Sigmoid colon (tissue), 7 donors: ENCODE results near the gene SLX4. TPM values are rescaled to one million over a fixed set of nuclear protein-coding genes. Genes with fewer than 3 reads are reported as not detected.

Source experiments
- DNase-seq: peaks from one replicate; pipeline ENCODE4 v3.0.0-alpha.2; 2019
- H3K27ac ChIP-seq, 4 donors: fragments of 200-600 bp; sonication (generic); one replicate each; pipeline ENCODE4 v1.5.1; 2016 to 2019; ENCODE audit warnings: mild to moderate bottlenecking in 1 of 4
- H3K27me3 ChIP-seq, 3 donors: fragments of 200-600 bp; sonication (generic); one replicate each; pipeline ENCODE4 v1.5.1; 2019; ENCODE audit warnings: mild to moderate bottlenecking in 1 of 3
- H3K36me3 ChIP-seq, 4 donors: fragments of 200-600 bp; sonication (generic); one replicate each; pipeline ENCODE4 v1.5.1; 2016 to 2019
- H3K4me1 ChIP-seq, 4 donors: fragments of 200-600 bp; sonication (generic); one replicate each; pipeline ENCODE4 v1.5.1; 2017 to 2019
- H3K4me3 ChIP-seq, 4 donors: fragments of 200-600 bp; sonication (generic); one replicate each; pipeline ENCODE4 v1.5.1; 2017 to 2019; ENCODE audit warnings: mild to moderate bottlenecking in 2 of 4, moderate library complexity in 1 of 4
- H3K9me3 ChIP-seq, 4 donors: fragments of 200-600 bp in 3 of 4; sonication (generic) in 3 of 4; one replicate each; pipeline versions ENCODE4 v1.5.1 to v1.6.1; 2013 to 2019
- CTCF ChIP-seq, 4 experiments: fragments of 450-650 bp in 3 of 4; fragments of 200-600 bp in 1 of 4; IDR thresholded peaks; one replicate each; pipeline ENCODE4 v1.5.1; 2016 to 2019; ENCODE audit warnings: antibody characterized with exemption in 4 of 4, mild to moderate bottlenecking in 3 of 4, moderate library complexity in 2 of 4
- EP300 ChIP-seq, 4 donors: sonication (generic); formaldehyde crosslinking; IDR thresholded peaks; one replicate each; pipeline ENCODE4 v1.6.1; 2017; ENCODE audit warnings: antibody characterized with exemption in 4 of 4
- POLR2A ChIP-seq, 2 donors: fragments of 450-650 bp; IDR thresholded peaks; one replicate each; pipeline ENCODE4 v1.6.1; 2016; ENCODE audit warnings: antibody characterized with exemption in 2 of 2, mild to moderate bottlenecking in 2 of 2, moderate library complexity in 2 of 2
- POLR2AphosphoS5 ChIP-seq, 4 donors: sonication (generic); formaldehyde crosslinking; IDR thresholded peaks; one replicate each; pipeline ENCODE4 v1.6.1; 2017; ENCODE audit warnings: antibody characterized with exemption in 4 of 4
- WGBS, 2 donors: extraction: QIAGEN DNeasy Blood & Tissue Kit; methylation state at CpG; one replicate each; pipeline ENCODE4 v1.1.7; 2013; 5-methylcytosine and 5-hydroxymethylcytosine counted together
- intact Hi-C: fragments of 100-400 bp; cut with DNase I; formaldehyde crosslinking; loops from one replicate; pipeline ENCODE4 v1.15.1; 2023
- polyA plus RNA-seq, 3 donors: library from polyadenylated mRNA; stranded (reverse); fragments of 200-250 nt; gene quantifications; one replicate each; pipeline ENCODE4 v1.2.3, GENCODE V29; 2013
- total RNA-seq, 4 donors: library from RNA; depleted of rRNA; stranded (reverse); fragments of >200 nt; gene quantifications; one replicate each; pipeline ENCODE4 v1.1.0, GENCODE V29; 2016
- donor health status: healthy with polysubstance abuse.
- donor health status: Bipolar disorder and iron deficiency.
- donor health status: healthy.

SLX4 gene
- total and polyA plus RNA-seq, 7 donors, result under 0.01 to 3.9 (median 2.1) TPM

GRCh38 chr16:3587547-3588110, 23.8 kb downstream of the SLX4 start:
- Histone ChIP-seq H3K36me3 (peaks cover 0 to 21% (median 14%) of the 10 kb centered on the region in 4 donors), H3K27ac (no peak overlapping the region), H3K27me3 (no peaks in the 10 kb centered on the region), H3K4me1 (peaks cover 0 to 11% (median 3%) of the 10 kb centered on the region in 4 donors), H3K9me3 (no peaks in the 10 kb centered on the region), H3K4me3 (no peak overlapping the region)
- TF ChIP-seq POLR2A (IDR thresholded peaks at IDR 0.05), result no peak
- no peak for TF ChIP-seq POLR2AphosphoS5 (IDR thresholded peaks at IDR 0.05)
- TF ChIP-seq CTCF (IDR thresholded peaks at IDR 0.05), result no peak
- no peak for TF ChIP-seq EP300 (IDR thresholded peaks at IDR 0.05)
- no peak for DNase-seq
- intact Hi-C loops, result no loop called here
- WGBS, 2 donors, result 80 to 85% methylated on average over 15 of the region's 15 CpGs

- WGBS, 2 donors, result 96 to 98% methylated on average over 8 of the region's 8 CpGs
- intact Hi-C loops, result no loop called here
- Histone ChIP-seq H3K4me1 (no peaks in the 10 kb centered on the region), H3K4me3 (no peak overlapping the region), H3K27ac (no peak overlapping the region), H3K36me3 (peaks cover 0 to 28% (median 17%) of the 10 kb centered on the region in 4 donors), H3K9me3 (no peaks in the 10 kb centered on the region), H3K27me3 (peaks cover 0 to 8% (median 0%) of the 10 kb centered on the region in 3 donors)
- no peak for TF ChIP-seq CTCF (IDR thresholded peaks at IDR 0.05)
- no peak for TF ChIP-seq POLR2AphosphoS5 (IDR thresholded peaks at IDR 0.05)
- TF ChIP-seq POLR2A (IDR thresholded peaks at IDR 0.05), result no peak
- TF ChIP-seq EP300 (IDR thresholded peaks at IDR 0.05), result no peak
- no peak for DNase-seq
Observed at GRCh38 chr16:3584412-3584811, 27.0 kb downstream of the SLX4 start.

- TF ChIP-seq POLR2A (IDR thresholded peaks at IDR 0.05), result no peak
- no peak for TF ChIP-seq POLR2AphosphoS5 (IDR thresholded peaks at IDR 0.05)
- TF ChIP-seq EP300 (IDR thresholded peaks at IDR 0.05), result no peak
- TF ChIP-seq CTCF (IDR thresholded peaks at IDR 0.05), result no peak
- no peak for DNase-seq
- Histone ChIP-seq H3K27me3 (peaks cover 3 to 15% (median 5%) of the 10 kb centered on the region in 3 donors), H3K4me3 (no peak overlapping the region), H3K27ac (no peak overlapping the region), H3K9me3 (no peaks in the 10 kb centered on the region), H3K4me1 (peaks cover 0 to 7% (median 0%) of the 10 kb centered on the region in 4 donors), H3K36me3 (peaks cover 0 to 28% (median 17%) of the 10 kb centered on the region in 4 donors)
- 96 to 97% methylated on average over 16 of the region's 16 CpGs for WGBS, 2 donors
- intact Hi-C loops, result no loop called here
Observed at GRCh38 chr16:3583303-3584038, 27.9 kb downstream of the SLX4 start.

- peaks cover 0 to 7% (median 0%) of the 10 kb centered on the region in 4 donors for H3K4me1 ChIP-seq
- DNase-seq, result no peak
- H3K36me3 ChIP-seq, result peaks cover 0 to 28% (median 17%) of the 10 kb centered on the region in 4 donors
- peaks cover 6 to 24% (median 9%) of the 10 kb centered on the region in 3 donors for H3K27me3 ChIP-seq
- intact Hi-C loops, result no loop called here
- no peaks in the 10 kb centered on the region for H3K9me3 ChIP-seq
- WGBS, 2 donors, result 94 to 95% methylated on average over 36 of the region's 36 CpGs
- no peak for TF ChIP-seq EP300 (IDR thresholded peaks at IDR 0.05)
- no peak for TF ChIP-seq CTCF (IDR thresholded peaks at IDR 0.05)
- TF ChIP-seq POLR2AphosphoS5 (IDR thresholded peaks at IDR 0.05), result no peak
- no peak for TF ChIP-seq POLR2A (IDR thresholded peaks at IDR 0.05)
- no peak overlapping the region for H3K4me3 ChIP-seq
- H3K27ac ChIP-seq, result no peak overlapping the region
Observed at GRCh38 chr16:3582276-3583165, 28.9 kb downstream of the SLX4 start.
